Activated T-cell treated with anti-CD3 and anti-CD28 coated beads, Interleukin-2, amount 50 U/mL, for 4 hours (primary cell): Measurements from ENCODE around the gene TMEM269. TPM values are rescaled to one million over a fixed set of nuclear protein-coding genes. Genes with fewer than 3 reads are reported as not detected.

Experiments
- ATAC-seq, 2 donors: fragments of 200-7000 bp; cut with Tn5 transposase; one replicate each; pipeline ENCODE4 v1.10.0; 2021
- DNase-seq: peaks from one replicate; pipeline ENCODE4 v3.0.0-alpha.2; 2020
- H3K27me3 Mint-ChIP-seq: one replicate; pipeline ENCODE4 v1.8.0; 2021; ENCODE audit warnings: low read depth, mixed read lengths
- H3K36me3 Mint-ChIP-seq: one replicate; pipeline ENCODE4 v1.8.0; 2022; ENCODE audit warnings: mixed read lengths; ENCODE audit not compliant: insufficient read depth
- H3K4me1 Mint-ChIP-seq: one replicate; pipeline ENCODE4 v1.8.0; 2021; ENCODE audit warnings: low read depth, mixed read lengths
- H3K4me3 Mint-ChIP-seq: one replicate; pipeline ENCODE4 v1.8.0; 2021; ENCODE audit warnings: mild to moderate bottlenecking, moderate library complexity, mixed read lengths
- H3K9me3 Mint-ChIP-seq: one replicate; pipeline ENCODE4 v1.8.0; 2021; ENCODE audit warnings: mixed read lengths
- total RNA-seq, 3 donors: library from RNA; stranded (reverse); gene quantifications; one replicate each; pipeline ENCODE4 v1.2.1, GENCODE V29; 2021

TMEM269 gene
- total RNA-seq, 3 donors from 2014 or later = 0.10 to 0.24 TPM; not detected in 1

DNA sequence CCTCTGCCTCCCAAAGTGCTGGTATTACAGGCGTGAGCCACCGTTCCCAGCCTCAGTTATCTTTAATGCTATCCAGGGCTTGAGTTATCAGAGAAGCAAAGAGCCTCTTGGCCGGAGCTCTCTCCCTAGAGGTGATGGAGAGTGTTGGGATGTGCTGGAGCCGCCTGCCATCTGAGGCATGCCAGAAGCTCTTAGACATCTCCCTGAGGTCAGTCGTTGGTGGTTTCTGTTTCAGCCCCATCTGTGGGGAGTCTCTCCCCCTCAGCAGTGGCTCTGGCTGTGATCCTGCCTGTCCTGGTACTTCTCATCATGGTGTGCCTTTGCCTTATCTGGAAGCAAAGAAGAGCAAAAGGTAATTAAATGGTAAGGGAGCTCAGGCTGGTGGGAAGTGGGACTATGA is 50.0 kb downstream of the TMEM269 start:
- ATAC-seq (no peak), DNase-seq (no peak)
- H3K4me1 Mint-ChIP-seq = no peaks in the 10 kb centered on the region
- no peak overlapping the region for H3K4me3 Mint-ChIP-seq
- H3K36me3 Mint-ChIP-seq = peaks cover 4% of the 10 kb centered on the region
- H3K9me3 Mint-ChIP-seq = no peaks in the 10 kb centered on the region
- no peaks in the 10 kb centered on the region for H3K27me3 Mint-ChIP-seq

DNA sequence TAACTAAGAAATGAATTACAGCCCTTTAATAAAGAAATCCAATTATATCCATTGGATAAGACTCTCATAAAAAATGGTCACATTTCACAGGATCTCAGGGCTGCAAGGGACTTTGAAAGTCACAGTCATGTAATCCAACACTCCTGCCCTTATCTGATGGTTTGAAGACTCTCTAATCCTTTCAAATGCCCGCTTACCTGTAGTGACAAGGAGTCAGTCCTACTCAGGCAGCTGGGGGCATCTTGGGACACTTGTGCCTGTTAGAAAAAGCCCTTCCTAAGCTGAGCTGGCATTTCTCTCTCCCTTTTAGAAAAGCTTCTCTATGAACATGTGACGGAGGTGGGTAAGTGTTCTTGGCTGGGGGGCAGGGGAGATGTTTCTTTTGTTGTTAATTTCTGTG is 50.6 kb downstream of the TMEM269 start:
- H3K4me1 Mint-ChIP-seq = no peaks in the 10 kb centered on the region
- H3K36me3 Mint-ChIP-seq = peaks cover 2% of the 10 kb centered on the region
- no peaks in the 10 kb centered on the region for H3K27me3 Mint-ChIP-seq
- no peak for DNase-seq
- no peak for ATAC-seq
- no peak overlapping the region for H3K4me3 Mint-ChIP-seq
- H3K9me3 Mint-ChIP-seq = no peaks in the 10 kb centered on the region

DNA sequence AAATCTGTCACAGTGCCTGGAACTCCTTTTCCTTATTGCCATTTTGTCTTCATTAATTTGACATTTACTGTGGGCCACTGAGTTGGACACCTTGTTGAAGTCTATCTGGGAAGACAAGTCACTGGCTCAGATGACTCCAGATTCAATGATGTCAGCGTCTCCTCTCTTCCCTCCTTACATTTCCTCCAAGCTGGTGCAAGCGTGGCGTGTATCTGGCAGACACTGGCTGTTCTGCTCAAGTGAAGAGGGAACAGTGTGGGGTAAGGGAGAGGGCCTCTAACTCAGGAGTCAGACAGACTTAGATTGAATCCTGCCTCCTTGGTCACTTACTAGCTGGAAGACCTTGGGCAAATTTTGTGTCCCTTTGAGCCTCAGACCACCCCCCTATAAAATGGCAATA is 52.9 kb downstream of the TMEM269 start:
- DNase-seq (no peak), ATAC-seq (no peak)
- Mint-ChIP-seq H3K4me3 (no peak overlapping the region), H3K4me1 (no peaks in the 10 kb centered on the region), H3K27me3 (no peaks in the 10 kb centered on the region), H3K9me3 (no peaks in the 10 kb centered on the region), H3K36me3 (peaks cover 3% of the 10 kb centered on the region)

DNA sequence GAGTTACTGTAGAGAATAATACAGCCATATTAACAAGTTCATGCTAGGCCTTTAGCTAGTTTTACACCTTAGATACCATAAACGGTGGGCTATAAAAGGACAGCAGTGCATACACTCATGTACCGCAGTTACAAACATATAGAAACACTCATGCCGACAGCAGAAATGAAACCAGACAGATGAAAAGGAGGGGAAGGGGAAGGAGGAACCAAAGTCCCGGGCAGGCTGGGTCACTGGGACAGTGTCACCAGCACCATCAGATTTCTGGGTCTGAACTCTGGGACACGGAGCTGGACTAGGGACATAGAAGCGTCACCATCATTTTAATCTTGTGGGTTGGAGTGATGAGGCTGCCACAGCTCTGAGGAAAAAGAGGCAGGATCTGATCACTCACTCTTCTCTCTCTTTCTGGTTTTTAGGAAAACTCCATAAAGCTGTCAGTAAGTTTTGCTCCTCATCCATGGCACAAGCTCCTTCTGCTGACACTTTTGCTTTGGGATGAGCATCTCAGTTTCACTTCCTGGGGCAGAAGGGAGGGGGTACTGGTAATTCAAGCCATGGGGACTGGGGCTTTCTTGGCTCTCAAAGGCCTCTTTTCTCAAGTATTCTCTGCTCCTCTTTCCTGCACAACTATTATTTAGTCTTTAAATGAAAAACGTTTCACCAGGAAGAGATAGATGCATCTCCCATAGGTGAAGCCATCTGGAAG is 53.8 kb downstream of the TMEM269 start:
- no peak for ATAC-seq
- no peaks in the 10 kb centered on the region for H3K27me3 Mint-ChIP-seq
- peaks cover 8% of the 10 kb centered on the region for H3K36me3 Mint-ChIP-seq
- no peaks in the 10 kb centered on the region for H3K4me1 Mint-ChIP-seq
- H3K9me3 Mint-ChIP-seq = no peaks in the 10 kb centered on the region
- no peak for DNase-seq
- no peak overlapping the region for H3K4me3 Mint-ChIP-seq

DNA sequence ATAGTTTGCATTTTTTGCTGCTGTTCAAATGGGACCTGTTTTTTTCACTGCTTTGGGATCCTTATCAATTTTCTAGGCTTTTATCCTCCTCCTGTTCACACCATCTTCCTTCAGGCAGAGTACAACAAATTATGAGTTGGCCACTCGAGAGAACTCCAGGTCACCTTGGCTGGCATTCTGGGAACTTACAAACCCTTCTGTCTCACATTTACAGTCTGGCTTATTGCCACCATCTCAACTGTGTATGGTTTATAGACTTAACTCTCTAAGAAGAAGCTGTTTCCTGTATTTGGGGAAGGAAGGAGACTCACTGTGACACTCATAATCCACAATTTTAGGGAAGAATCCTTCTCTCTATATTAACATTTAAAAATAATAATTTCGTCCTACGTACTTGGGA is 56.2 kb downstream of the TMEM269 start:
- peaks cover 8% of the 10 kb centered on the region for H3K36me3 Mint-ChIP-seq
- DNase-seq (no peak), ATAC-seq (no peak)
- H3K27me3 Mint-ChIP-seq = no peaks in the 10 kb centered on the region
- no peaks in the 10 kb centered on the region for H3K9me3 Mint-ChIP-seq
- H3K4me1 Mint-ChIP-seq = peaks cover 3% of the 10 kb centered on the region
- H3K4me3 Mint-ChIP-seq = no peak overlapping the region

DNA sequence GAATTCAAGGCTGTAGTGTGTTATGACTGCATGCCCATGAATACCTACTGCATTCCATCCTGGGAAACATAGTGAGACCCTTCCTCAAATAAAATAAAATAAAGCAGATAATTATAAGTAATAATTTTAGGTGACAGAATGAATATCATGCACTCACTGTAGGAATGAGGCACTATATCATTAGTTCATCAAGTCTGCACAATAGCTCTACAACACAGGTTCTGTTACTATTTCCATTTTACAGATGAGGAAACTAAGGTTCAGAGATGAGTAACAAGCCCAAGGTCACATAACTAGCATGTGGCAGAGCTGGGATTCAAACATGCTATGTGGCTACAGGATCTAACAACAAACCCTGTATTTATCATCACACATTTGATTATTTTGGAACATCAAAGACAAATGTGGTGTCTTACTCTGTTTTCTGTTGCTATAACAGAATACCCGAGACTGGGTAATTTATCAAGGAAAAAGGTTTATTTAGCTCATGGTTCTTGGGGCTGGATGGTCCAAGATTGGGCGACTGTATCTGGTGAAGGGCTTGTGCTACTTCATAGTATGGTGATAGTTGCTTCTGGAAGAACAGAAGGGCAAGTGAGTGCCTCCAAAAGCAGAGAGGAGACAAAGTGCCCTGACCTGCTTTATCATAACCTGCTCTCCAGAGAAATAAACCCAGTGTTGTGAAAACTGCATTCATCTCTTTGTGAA is 56.8 kb downstream of the TMEM269 start:
- Mint-ChIP-seq H3K9me3 (no peaks in the 10 kb centered on the region), H3K4me3 (no peak overlapping the region), H3K4me1 (peaks cover 7% of the 10 kb centered on the region), H3K36me3 (peaks cover 5% of the 10 kb centered on the region), H3K27me3 (no peaks in the 10 kb centered on the region)
- DNase-seq (no peak), ATAC-seq (no peak)

DNA sequence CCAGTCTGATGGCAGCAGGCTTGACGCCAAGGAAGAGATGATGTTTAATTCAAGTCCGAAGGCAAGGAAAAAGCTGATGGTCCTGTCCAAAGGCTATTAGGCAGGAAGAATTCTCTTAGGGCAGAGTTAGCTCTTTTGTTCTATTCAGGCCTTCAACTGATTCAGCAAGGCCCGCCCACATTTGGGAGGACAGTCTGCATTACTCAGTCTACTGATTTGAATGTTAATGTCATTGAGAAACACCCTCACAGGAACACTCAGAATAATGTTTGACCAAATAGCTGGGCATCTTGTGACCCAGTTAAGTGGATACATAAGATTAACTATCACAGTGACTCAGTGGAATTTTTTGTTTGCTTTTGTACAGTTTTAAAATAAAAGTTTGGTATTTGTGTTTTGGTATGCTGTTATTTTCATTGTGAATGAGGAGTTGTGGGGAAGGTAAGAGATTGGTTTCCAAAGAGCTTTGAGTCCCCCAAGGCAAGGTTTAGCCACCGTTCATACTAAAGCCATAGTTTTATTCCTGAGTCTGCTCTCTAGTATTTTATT is 59.9 kb downstream of the TMEM269 start:
- no peaks in the 10 kb centered on the region for H3K27me3 Mint-ChIP-seq
- no peak for ATAC-seq
- H3K4me3 Mint-ChIP-seq = no peak overlapping the region
- H3K9me3 Mint-ChIP-seq = no peaks in the 10 kb centered on the region
- peaks cover 7% of the 10 kb centered on the region for H3K36me3 Mint-ChIP-seq
- no peak for DNase-seq
- H3K4me1 Mint-ChIP-seq = peaks cover 33% of the 10 kb centered on the region

DNA sequence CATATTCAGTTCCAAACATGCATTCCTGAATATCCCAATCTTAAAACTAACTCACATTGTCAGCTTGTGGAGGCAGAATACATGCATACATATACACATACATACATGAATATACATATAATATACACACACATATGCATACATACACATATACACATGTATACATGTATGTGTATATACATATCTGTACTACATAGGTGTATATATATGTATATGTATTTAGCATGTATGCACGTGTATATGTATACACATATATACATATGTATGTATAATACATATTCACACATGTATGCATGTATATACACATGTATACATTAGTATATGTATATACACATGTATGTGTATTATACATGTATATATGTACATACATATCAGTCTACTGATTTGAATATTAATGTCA is 60.4 kb downstream of the TMEM269 start:
- ATAC-seq (no peak), DNase-seq (no peak)
- H3K36me3 Mint-ChIP-seq = peaks cover 11% of the 10 kb centered on the region
- peaks cover 36% of the 10 kb centered on the region for H3K4me1 Mint-ChIP-seq
- no peak overlapping the region for H3K4me3 Mint-ChIP-seq
- H3K9me3 Mint-ChIP-seq = no peaks in the 10 kb centered on the region
- no peaks in the 10 kb centered on the region for H3K27me3 Mint-ChIP-seq

DNA sequence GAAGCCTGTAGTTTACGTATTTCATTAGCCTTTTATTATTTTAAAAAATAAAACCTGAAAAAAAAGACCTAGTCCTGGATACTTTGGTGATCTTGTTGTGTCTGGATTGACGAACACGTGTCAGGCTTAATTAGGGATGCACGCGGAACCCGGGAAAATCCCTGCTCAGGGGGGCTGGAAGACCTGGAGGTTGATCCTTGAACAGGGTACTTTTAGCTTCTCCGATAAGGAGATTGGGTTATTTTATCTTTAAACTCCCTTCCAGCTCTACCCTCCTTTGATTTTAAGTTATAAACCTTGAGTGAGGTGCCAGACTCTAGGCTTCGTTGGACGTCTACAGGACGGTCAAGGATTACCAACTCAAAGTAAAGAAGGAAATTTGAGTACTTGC is 61.1 kb downstream of the TMEM269 start:
- H3K4me3 Mint-ChIP-seq = peak overlapping the region; percentile 95
- DNase-seq (no peak), ATAC-seq (peak; percentile 2 to 5)
- H3K27me3 Mint-ChIP-seq = no peaks in the 10 kb centered on the region
- H3K36me3 Mint-ChIP-seq = peaks cover 17% of the 10 kb centered on the region
- peaks cover 36% of the 10 kb centered on the region for H3K4me1 Mint-ChIP-seq
- H3K9me3 Mint-ChIP-seq = no peaks in the 10 kb centered on the region

DNA sequence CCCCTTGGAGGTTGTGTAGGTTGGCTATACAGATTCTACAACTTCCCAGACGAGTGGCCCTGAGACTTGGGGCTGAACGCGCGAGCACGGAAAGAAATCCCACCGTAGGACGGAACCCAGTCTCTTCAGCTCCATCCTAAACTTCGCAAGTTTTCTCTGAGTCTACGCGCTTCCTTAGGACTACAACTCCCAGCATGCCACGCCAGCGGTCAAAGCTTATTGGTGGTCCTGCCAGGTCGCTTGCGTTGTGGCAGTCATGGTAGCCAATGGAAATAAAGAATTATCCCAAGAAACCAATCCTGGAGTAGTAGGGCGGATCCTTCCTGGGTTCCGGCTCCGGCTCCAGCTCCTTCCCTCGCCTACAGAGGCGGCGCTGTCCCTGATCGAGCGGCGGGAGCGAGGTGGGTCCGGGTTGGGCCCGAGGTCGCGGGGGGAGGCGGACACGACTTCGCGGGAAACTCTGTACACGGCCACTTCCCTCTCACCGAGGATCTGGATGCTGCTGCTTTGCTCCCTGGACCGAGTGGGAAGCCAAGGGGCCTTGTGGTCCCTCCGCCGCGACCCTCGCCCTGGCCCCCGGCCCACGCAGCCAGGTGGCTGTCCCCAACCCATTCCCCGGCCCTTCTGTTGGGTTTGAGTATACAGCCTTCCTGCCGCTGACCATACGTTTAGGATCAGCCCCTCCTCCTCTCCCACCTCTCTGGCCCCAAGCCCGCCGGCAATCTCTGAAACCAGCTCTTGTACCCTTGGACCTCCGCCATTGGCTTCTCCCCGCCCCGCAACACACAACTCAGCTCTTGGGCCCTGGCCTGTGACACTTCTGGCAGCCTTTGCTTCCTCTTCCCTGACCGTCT is 61.7 kb downstream of the TMEM269 start, which contains the start of gene ZNF691:
ZNF691 (plus strand) TSS at position 357 of the 854 bp plus-strand sequence. CDS start 3,046 bp downstream, outside the sequence.
- ATAC-seq = peak; percentile 97 to 98
- peaks cover 36% of the 10 kb centered on the region for H3K4me1 Mint-ChIP-seq
- no peaks in the 10 kb centered on the region for H3K9me3 Mint-ChIP-seq
- peaks cover 23% of the 10 kb centered on the region for H3K36me3 Mint-ChIP-seq
- H3K27me3 Mint-ChIP-seq = no peaks in the 10 kb centered on the region
- peak within 1 kb of the TSS; percentile 95 for H3K4me3 Mint-ChIP-seq
- DNase-seq = peak; percentile 81

DNA sequence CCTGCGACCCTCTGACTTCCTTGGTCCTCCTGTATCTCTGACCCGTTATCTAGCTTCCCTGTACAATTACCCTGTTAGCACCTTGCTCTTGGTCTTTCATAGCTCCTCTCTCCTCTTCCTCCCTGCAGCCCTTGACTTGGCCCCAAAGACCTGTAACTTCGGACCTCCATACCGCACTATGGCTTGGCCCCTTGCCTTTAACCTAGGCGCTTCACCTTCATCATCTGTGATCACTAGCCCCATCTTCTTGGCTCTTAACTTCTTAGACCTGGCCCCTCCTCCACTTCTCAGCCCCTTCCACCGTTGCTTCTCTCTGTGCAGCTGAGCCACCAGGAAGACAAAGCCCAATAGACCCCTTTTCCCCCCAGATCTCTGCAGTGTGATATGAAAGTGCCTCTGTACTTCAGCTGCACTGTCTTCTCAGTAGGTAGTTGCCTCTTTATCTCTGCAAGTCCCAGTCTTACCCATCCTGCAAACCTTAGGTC is 62.4 kb downstream of the TMEM269 start:
- Mint-ChIP-seq H3K27me3 (no peaks in the 10 kb centered on the region), H3K4me1 (peaks cover 37% of the 10 kb centered on the region), H3K36me3 (peaks cover 26% of the 10 kb centered on the region), H3K4me3 (peak overlapping the region; percentile 95), H3K9me3 (no peaks in the 10 kb centered on the region)
- DNase-seq = no peak
- no peak for ATAC-seq

DNA sequence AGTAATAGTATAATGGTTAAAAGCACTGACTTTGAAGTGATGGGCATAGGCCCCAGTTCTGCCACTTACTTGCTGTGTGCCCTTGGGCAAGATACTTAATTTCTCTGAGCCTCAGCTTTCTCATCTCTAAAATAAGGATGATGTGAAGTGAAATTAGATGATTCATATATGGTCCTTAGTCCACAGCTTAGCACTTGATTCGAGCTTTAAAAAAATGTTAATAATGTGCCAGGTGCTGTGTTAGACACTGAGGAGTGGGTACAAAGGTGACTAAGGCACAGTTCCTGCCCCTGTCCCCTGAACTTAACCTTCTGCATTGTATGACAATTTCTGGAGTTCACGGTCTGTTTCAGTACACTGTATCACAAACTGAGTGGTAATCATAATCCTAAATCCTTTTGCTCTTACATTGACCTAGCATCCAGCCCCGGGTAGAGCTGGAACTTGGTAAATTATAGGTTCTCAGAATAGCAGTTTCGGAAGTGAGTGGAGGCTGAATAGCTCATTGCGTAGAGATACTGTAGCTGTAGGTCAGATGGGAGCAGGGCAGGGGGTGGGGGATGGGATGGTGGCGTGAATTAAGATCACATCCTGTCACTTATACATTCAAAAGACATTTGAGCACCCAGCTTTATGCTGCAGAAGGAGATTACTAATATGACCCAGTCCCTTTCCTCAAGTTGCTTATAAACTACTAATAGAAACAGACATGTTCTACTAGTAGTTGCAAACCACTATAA is 63.1 kb downstream of the TMEM269 start:
- H3K9me3 Mint-ChIP-seq = no peaks in the 10 kb centered on the region
- H3K27me3 Mint-ChIP-seq = no peaks in the 10 kb centered on the region
- peaks cover 39% of the 10 kb centered on the region for H3K4me1 Mint-ChIP-seq
- H3K36me3 Mint-ChIP-seq = peaks cover 28% of the 10 kb centered on the region
- DNase-seq (no peak), ATAC-seq (peak; percentile 31 to 42)
- peak overlapping the region; percentile 95 for H3K4me3 Mint-ChIP-seq

DNA sequence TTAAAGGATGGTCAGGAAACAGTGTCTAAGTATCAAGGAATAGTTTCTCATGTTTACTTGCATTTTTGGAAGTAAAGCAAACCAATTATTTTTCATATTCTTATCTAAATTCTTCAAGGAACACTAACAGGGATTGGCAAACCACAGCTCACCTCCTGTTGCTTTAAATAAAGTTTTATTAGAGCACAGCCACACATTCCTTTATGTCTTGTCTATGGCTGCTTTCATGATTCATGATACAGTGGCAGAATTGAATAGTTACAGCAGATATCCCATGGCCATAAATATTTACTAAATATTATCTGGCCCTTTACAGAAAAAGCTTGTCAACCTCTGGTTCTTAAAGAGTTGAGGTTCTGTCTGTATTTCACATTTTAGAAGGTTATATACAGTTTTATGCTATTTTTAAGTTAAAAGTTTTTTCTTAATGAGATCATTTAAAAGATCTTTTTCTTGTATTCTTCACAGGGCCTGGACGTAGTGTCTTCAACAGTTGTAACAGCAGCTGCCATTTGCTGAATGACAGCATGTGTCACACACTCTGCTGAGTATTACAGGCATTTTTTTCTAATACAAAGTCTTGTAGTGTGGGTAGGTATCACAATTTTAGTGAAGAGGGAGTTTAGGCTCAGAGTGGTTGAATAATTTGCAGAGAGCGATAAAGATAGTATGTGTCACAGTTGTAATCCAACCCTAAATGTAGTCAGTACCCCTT is 64.2 kb downstream of the TMEM269 start:
- Mint-ChIP-seq H3K27me3 (no peaks in the 10 kb centered on the region), H3K4me3 (peak overlapping the region; percentile 25), H3K4me1 (peaks cover 39% of the 10 kb centered on the region), H3K9me3 (no peaks in the 10 kb centered on the region), H3K36me3 (peaks cover 25% of the 10 kb centered on the region)
- DNase-seq (no peak), ATAC-seq (no peak)
